IgD-negative memory B cell (primary cell): Measurements from ENCODE around the gene KCNN1. TPM values are rescaled to one million over a fixed set of nuclear protein-coding genes. Genes with fewer than 3 reads are reported as not detected.

ENCODE experiments used
- H3K27ac Mint-ChIP-seq, 3 donors: one replicate each; pipeline ENCODE4 v1.8.0; 2020 to 2022; ENCODE audit warnings: mild to moderate bottlenecking in 3 of 3, mixed read lengths in 3 of 3, moderate library complexity in 1 of 3
- H3K27me3 Mint-ChIP-seq: one replicate; pipeline ENCODE4 v1.8.0; 2021; ENCODE audit warnings: mixed read lengths
- H3K36me3 Mint-ChIP-seq: one replicate; pipeline ENCODE4 v1.8.0; 2020; ENCODE audit warnings: mild to moderate bottlenecking, mixed read lengths
- H3K4me1 Mint-ChIP-seq, 3 donors: one replicate each; pipeline ENCODE4 v1.8.0; 2020 to 2022; ENCODE audit warnings: mixed read lengths in 3 of 3, mild to moderate bottlenecking in 1 of 3
- H3K4me3 Mint-ChIP-seq, 4 donors: one replicate each; pipeline ENCODE4 v1.8.0; 2020 to 2022; ENCODE audit warnings: mild to moderate bottlenecking in 4 of 4, mixed read lengths in 4 of 4, moderate library complexity in 3 of 4
- H3K9me3 Mint-ChIP-seq, 3 donors: one replicate each; pipeline ENCODE4 v1.8.0; 2020 to 2021; ENCODE audit warnings: mixed read lengths in 3 of 3, mild to moderate bottlenecking in 1 of 3
- polyA plus RNA-seq: library from polyadenylated mRNA; unstranded; fragments of 300-500 nt; fragmentation: Illumina TruSeq; gene quantifications from one replicate; pipeline ENCODE4 v1.2.3, GENCODE V29; 2021

The KCNN1 gene
- polyA plus RNA-seq, 1 donor from 2014 or later, result not detected

DNA sequence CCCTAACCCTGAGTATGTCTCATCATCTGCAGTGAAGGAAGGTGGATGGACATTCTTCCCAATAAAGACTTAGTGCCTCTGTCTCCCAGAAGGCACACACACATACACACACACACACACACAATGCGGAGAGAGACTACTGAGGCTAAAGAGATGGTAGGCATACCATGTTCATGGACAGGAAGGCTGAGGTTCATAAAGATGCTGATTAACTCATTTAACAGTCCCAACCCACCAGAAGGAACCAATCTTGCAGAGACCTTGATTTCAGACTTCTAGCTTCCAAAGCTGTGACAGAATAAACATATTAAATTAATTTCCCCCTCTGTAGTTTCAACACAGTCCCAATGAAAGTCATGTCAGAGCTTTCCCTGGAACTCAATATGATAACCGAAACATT is 74.1 kb downstream of the KCNN1 start:
- Mint-ChIP-seq H3K36me3 (peaks cover 5% of the 10 kb centered on the region), H3K27ac (no peak overlapping the region), H3K9me3 (peaks cover 0 to 2% (median 0%) of the 10 kb centered on the region in 3 donors), H3K4me3 (no peak overlapping the region), H3K27me3 (peaks cover 2% of the 10 kb centered on the region), H3K4me1 (peaks cover 22 to 30% (median 25%) of the 10 kb centered on the region in 3 donors)

DNA sequence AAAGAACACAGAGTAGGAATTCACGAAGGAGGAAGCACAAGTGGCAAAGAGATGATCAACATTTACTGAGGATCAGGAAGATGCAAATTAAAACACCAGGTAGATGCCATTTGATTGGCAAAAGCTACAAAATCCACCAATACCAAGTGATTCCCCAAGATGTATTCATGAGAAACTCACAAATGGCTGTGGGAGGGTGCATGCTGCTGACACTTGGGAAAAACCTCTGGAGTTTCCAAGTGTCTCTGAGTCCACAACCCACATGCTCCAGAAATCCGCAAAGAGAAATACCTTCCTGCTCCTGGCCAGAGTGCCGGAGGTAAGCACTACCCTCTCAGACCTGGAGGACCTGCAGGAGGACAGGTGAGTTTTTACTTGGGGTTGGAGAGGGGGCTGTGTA is 76.8 kb downstream of the KCNN1 start:
- H3K27me3 Mint-ChIP-seq, result peaks cover 2% of the 10 kb centered on the region
- peaks cover 21 to 30% (median 28%) of the 10 kb centered on the region in 3 donors for H3K4me1 Mint-ChIP-seq
- H3K4me3 Mint-ChIP-seq, result peak overlapping the region in 3 of 4 donors; percentile 2 to 91 (median 38)
- peak overlapping the region in 2 of 3 donors; percentile 3 to 63 for H3K27ac Mint-ChIP-seq
- H3K9me3 Mint-ChIP-seq, result peaks cover 0 to 2% (median 0%) of the 10 kb centered on the region in 3 donors
- peaks cover 5% of the 10 kb centered on the region for H3K36me3 Mint-ChIP-seq

DNA sequence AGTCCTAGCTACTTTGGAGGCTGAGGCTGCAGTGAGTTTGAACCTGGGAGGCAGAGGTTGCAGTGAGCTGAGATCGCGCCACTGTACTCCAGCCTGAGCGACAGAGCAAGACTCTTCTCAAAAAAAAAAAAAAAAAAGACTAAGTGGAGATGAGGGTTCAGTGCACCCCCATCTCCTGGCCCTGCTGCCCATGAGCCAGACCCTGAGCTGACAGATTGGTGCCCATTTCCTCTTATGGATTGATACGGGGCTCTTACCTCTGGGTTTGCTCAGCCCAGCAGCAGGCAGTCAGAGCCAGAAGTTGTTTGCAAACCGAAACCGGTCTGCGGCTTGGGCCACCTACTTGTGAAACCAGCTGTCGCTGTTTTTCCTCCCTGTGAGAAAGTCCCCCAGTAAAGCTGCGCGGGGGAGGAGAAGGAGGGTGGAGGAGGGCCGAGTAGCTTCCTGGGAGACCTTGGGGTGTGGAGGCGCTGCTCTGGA is 78.0 kb downstream of the KCNN1 start:
- H3K27ac Mint-ChIP-seq, result peak overlapping the region; percentile 63 to 94 (median 94)
- H3K27me3 Mint-ChIP-seq, result peaks cover 2% of the 10 kb centered on the region
- H3K4me1 Mint-ChIP-seq, result peaks cover 21 to 30% (median 27%) of the 10 kb centered on the region in 3 donors

DNA sequence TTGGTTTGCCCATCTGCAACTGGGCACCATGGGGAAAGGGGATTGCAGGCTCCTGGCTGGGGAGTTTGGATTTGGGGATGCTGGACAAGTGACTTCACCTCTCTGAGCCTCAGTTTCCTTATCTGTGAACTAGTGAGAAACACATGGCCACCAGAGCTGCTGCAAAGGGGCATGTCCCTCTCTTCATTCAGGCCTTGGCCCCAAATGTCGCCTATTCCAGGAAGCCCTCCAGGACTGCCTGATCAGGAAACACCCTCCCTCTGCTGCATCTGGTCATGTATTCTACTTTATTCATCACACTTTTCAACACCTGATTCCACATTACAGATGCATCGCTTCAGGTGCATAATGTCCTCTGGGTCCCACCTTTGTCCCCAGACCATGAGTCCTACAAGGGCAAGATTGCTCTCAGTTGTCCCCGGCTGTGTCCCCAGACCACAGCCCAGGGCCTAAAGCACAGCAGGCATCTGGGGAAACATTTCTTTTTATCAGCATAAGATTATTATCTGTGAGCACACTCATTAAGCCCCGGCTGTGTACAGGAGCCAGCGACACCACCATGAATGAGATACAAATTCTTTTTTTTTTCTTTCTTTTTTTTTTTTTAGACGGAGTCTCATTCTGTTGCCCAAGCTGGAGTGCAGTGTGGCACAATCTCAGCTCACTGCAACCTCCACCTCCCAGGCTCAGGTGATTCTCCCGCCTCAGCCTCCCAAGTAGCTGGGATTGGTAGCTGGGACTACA is 78.6 kb downstream of the KCNN1 start:
- H3K4me1 Mint-ChIP-seq, result peaks cover 21 to 30% (median 27%) of the 10 kb centered on the region in 3 donors
- peaks cover 2% of the 10 kb centered on the region for H3K27me3 Mint-ChIP-seq
- peak overlapping the region; percentile 71 to 91 (median 82) for H3K4me3 Mint-ChIP-seq
- peaks cover 0 to 2% (median 0%) of the 10 kb centered on the region in 3 donors for H3K9me3 Mint-ChIP-seq
- peak overlapping the region; percentile 63 to 94 (median 94) for H3K27ac Mint-ChIP-seq
- H3K36me3 Mint-ChIP-seq, result peaks cover 3% of the 10 kb centered on the region

More for the DNA sequence above, 78.0 kb downstream of the KCNN1 start:
- Mint-ChIP-seq H3K9me3 (peaks cover 0 to 2% (median 0%) of the 10 kb centered on the region in 3 donors), H3K4me3 (peak overlapping the region; percentile 71 to 91 (median 82)), H3K36me3 (peaks cover 5% of the 10 kb centered on the region)

DNA sequence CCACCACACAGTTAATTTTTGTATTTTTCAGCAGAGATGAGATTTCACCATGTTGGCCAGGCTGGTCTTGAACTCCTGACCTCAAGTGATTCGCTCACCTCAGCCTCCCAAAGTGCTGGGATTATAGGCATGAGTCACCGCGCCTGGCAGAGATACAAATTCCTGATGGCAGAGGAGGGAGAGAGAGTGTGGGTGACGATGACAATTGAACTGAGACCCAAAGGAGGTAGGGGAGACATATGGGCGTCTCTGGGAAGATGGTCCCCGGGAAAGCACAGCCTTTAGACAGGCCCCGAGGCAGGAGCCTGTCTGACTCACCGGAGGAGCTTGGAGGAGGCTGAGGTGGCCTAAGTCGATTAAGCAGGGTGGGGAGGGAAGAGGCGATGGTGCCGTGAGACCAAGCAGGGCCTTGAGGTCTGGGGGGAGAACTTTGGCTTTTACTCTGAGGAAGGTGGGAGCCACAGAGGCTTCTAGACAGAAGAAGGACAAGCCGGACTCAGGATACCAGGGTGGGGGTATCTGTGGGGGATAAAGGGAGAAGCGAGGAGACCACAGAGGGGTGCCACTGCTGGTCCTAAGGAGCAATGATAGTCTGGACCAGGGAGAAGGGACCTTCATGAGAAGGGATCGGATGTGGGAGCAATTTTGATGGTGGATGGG is 79.3 kb downstream of the KCNN1 start:
- Mint-ChIP-seq H3K27ac (peak overlapping the region in 1 of 3 donors; percentile 63), H3K4me3 (peak overlapping the region in 1 of 4 donors; percentile 19), H3K36me3 (peaks cover 3% of the 10 kb centered on the region), H3K9me3 (no peaks in the 10 kb centered on the region), H3K4me1 (peaks cover 21 to 30% (median 29%) of the 10 kb centered on the region in 3 donors), H3K27me3 (peaks cover 2% of the 10 kb centered on the region)

DNA sequence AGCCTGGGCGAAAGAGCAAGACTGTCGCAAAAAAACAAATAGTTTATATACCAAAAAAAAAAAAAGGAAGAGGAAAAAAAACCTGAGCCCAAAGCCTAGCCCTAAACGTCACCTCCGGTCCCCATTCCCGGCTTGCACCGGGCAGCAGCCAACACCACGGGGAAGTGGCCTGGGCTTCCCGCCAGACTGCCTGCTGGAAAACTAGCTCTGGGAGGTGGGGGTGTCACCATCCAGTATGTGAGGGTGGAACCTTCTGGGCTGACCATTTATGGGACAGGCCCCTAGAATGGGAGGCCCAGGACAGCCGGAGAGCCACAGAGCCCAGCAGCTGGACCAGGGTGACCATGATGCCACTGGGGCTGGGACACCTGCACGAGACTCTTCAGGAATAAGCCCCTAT is 82.5 kb downstream of the KCNN1 start:
- peaks cover 12 to 18% (median 14%) of the 10 kb centered on the region in 3 donors for H3K4me1 Mint-ChIP-seq

More for the DNA sequence above, 82.5 kb downstream of the KCNN1 start:
- H3K27ac Mint-ChIP-seq, result peak overlapping the region in 1 of 3 donors; percentile 0
- peaks cover 2% of the 10 kb centered on the region for H3K27me3 Mint-ChIP-seq
- H3K36me3 Mint-ChIP-seq, result no peaks in the 10 kb centered on the region
- no peaks in the 10 kb centered on the region for H3K9me3 Mint-ChIP-seq
- H3K4me3 Mint-ChIP-seq, result no peak overlapping the region

Other genes starting within 250 kb of the KCNN1 start
- 50.3 TPM for gene MAP1S, start 247.6 kb upstream of the KCNN1 start, polyA plus RNA-seq
- gene FCHO1, start 215.6 kb upstream of the KCNN1 start, polyA plus RNA-seq, result 42.4 TPM
- not detected for gene B3GNT3, start 172.0 kb upstream of the KCNN1 start, polyA plus RNA-seq
- gene INSL3, start 145.6 kb upstream of the KCNN1 start, polyA plus RNA-seq, result 1.7 TPM
- 56.3 TPM for gene JAK3, start 119.1 kb upstream of the KCNN1 start, polyA plus RNA-seq
- 5,234 TPM for gene RPL18A, start 107.2 kb upstream of the KCNN1 start, polyA plus RNA-seq
- gene SLC5A5, start 95.2 kb upstream of the KCNN1 start, polyA plus RNA-seq, result not detected
- 63.7 TPM for gene CCDC124, start 34.1 kb upstream of the KCNN1 start, polyA plus RNA-seq
- 42.4 TPM for gene ARRDC2, start 41.1 kb downstream of the KCNN1 start, polyA plus RNA-seq
- gene IL12RB1, start 119.8 kb downstream of the KCNN1 start, polyA plus RNA-seq, result 9.8 TPM
- 20.3 TPM for gene MAST3, start 130.7 kb downstream of the KCNN1 start, polyA plus RNA-seq
- 2.1 TPM for gene PIK3R2, start 186.1 kb downstream of the KCNN1 start, polyA plus RNA-seq
- 473 TPM for gene IFI30, start 206.7 kb downstream of the KCNN1 start, polyA plus RNA-seq
- gene MPV17L2, start 226.1 kb downstream of the KCNN1 start, polyA plus RNA-seq, result 16.6 TPM
- 1.5 TPM for gene RAB3A, start 236.9 kb downstream of the KCNN1 start, polyA plus RNA-seq